HG02623 (cell line): ENCODE results near the gene SEPTIN2.
A peak's percentile ranks its signal among the peaks of the same experiment; 100 is the strongest.
"Not testable (repeated sequence)": the region's sequence is repeated elsewhere in the genome, so short reads cannot be mapped to it uniquely, and the experiment has no call there.

Experiments
- ATAC-seq: cut with Tn5 transposase; IDR thresholded peaks from one replicate; pipeline ENCODE4 v1.9.1; 2021; ENCODE audit warnings: moderate library complexity; ENCODE audit not compliant: unreplicated experiment

The SEPTIN2 gene

GRCh38 chr2:241315879-241316631, at the start of gene SEPTIN2:
Gene SEPTIN2, plus strand, starts transcription at chr2:241315925. Its CDS starts 8,308 bp downstream, at chr2:241324233.
- peak; percentile 32 for ATAC-seq

GRCh38 chr2:241267249-241268067, 48.3 kb upstream of the SEPTIN2 start:
- ATAC-seq = no peak

DNA sequence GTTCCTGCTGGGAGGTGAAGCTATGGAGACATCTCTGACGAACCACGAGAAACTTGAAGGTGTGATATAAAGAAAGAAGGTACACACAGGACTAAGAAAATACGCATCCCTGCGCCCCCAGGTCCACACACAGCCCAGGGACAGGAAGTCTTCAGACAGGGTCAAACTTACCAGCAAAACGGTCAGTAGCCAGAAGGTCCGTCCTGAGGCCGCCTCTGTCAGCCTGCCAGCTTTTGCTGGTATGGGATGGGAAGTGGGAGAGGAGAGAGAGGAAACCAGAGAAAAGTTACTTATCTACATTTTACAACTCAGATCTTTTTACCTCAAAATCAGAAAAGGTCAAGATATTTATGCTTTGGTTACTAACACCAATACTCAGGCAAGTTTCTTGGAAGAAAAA, 47.4 kb upstream of the SEPTIN2 start:
- no peak for ATAC-seq

DNA sequence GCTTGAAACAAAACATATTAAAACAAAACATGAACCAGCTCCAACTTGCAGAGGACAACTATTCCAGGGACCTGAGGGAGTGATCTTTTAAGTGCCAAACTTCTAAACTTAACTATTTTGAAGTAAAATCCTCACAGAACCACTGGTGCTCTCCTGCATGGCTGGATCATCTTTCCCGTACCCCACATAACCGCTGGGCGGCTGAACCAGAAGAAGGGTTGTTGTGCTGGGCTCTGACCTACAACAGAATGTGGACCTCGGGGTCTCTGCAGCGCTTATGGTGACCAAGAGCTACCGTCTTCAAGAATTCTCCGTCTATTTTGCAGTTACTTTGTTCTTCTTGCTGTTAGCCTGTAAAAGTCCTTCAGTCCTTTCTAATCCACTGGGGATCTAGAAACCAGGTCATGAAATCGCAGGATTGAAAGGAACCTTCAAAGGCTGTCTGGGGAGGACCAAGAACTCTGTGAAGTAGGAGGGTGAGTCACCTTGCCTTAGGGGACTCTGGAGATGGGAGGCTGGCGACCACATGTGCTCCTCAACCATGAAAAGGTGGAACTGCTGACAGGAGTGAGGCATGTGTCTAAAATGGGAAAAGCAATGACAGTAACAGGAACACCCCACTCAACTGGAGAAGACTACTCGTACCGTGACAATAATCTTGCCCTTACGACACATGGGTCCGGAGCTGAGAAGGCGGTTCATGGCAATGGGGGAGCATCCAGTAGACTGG, 46.8 kb upstream of the SEPTIN2 start:
- ATAC-seq = no peak

GRCh38 chr2:241269707-241270520, 45.8 kb upstream of the SEPTIN2 start:
- no peak for ATAC-seq

GRCh38 chr2:241270531-241270930, 45.2 kb upstream of the SEPTIN2 start:
- ATAC-seq = no peak

- peak; percentile 40 for ATAC-seq
Observed at GRCh38 chr2:241271706-241272302, 43.9 kb upstream of the SEPTIN2 start.

GRCh38 chr2:241272303-241273209, 43.2 kb upstream of the SEPTIN2 start:
- ATAC-seq = peak; percentile 43

GRCh38 chr2:241273210-241274020, 42.3 kb upstream of the SEPTIN2 start:
- no peak for ATAC-seq

DNA sequence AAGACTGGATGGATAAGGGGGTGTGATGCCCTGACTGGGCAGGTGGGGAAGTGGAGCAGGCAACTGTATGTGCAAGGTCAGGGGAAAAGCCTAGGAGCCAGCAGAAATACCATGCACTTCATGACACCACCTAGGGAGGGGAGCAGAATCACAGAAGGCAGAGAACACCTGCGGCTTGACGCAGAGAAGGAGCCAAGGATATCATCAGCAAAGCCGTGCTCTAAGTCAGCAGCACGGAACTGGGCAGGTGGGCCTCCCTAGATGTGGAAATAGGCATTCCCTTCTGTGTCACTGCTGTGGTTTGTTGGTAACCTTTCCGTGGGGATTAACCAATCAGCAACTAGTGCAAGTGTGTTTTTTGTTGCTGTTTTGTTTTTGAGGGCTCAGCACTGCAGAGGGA, 41.6 kb upstream of the SEPTIN2 start:
- ATAC-seq = no peak

DNA sequence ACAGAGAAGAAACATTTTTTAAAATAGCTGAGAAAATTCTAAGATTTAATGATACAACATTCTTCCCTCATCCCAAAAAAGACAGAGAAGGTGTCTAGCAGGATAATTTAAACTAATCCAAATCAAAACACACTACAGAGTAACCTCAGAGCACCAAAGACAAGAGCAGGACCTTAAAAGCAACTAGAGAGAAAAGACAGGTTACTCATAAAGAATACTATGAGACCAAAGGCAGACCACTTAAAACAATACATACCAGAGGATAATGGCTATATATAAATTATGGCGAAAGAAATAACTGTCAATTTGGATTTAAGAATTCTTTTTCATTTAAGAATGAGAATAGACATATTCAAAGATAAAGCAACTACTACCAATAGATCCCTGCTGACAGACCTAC, 40.2 kb upstream of the SEPTIN2 start:
- ATAC-seq = no peak

DNA sequence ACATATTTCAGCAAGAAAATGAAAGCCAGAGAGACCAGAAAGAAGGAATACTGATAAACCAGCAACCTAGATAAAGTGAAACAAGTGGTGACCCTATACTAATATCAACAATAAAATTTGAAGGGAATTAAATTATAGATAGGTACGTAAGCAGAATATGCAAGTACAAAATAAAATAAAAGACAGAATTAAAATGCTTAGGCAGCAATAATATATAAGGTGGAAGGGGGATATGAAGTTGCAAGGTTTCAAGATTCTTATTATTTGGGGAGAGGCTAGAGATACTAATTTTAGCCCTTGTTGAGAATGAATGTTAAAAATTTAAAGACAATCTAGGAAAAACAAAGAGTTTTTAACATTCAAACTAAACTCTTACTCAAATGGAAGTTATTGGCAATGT, 39.8 kb upstream of the SEPTIN2 start:
- no peak for ATAC-seq

DNA sequence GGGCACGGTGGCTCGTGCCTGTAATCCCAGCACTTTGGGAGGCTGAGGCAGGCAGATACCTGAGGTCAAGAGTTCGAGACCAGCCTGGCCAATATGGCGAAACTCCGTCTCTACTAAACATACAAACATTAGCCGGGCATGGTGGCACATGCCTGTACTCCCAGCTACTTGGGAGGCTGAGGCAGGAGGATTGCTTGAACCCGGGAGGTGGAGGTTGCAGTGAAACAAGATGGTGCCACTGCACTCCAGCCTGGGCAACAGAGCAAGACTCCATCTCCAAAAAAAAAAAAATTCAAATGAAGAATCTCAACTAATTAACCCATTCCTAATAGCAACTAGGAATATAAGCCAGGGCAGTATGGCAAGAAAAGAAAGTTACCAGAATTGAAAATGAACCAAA, 37.4 kb upstream of the SEPTIN2 start:
- ATAC-seq = not testable (repeated sequence)

DNA sequence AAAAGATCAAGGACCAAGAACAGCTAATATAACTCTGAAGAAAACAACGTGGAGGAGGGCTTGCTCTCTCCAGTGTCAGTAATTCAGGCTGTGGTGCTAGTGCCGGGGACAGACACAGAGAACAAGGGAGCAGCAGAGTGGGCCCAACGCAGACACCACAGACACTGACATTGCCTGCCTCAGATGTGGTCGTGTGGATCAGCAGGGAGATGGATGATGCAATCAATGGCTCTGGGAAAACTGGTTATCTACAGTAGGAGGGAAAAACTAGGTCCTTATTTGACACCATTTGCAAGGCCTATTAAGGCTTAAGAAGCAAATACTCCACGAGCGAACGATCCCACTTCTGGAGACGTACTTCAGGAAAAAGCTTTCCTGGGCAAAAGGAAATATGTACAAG, 36.3 kb upstream of the SEPTIN2 start:
- no peak for ATAC-seq

DNA sequence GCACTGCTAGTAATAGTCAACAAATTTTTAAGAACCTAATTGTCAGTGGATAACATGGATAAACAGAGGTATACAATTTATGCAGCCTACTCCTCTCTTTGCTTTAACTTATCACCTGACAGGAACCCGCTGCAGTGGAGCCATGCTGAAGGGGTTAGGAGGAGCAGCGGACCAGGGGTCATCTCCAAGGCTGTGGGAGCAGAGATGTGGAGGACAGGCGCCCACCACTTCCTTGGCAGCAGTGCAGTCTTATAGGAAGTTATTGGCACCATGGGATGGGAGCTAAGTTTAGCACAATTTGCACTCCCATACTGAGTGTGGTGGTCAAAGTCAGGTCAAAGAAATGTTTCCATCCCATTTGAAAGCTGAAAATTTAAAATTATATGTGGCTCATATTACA, 35.9 kb upstream of the SEPTIN2 start:
- ATAC-seq = no peak

DNA sequence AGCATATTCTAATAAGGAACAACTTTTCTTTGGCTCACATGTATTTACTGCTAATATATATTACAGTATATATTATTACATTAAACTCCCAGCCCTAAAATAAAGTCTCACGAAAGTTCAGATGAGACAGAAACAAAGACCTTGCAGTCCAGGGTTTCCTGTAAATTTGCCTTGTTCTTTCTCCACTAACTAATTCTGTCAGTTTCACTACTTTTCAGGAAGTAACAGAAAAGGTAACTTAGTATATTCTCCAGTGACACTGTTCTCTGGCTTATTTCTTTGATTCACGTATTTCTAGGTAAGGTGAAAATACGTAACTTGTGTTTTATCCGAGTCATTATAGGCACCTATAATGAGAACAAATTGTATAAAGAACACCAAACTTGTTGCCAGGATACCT, 35.4 kb upstream of the SEPTIN2 start:
- ATAC-seq = no peak

- no peak for ATAC-seq
Observed at GRCh38 chr2:241282555-241282954, 33.2 kb upstream of the SEPTIN2 start.

DNA sequence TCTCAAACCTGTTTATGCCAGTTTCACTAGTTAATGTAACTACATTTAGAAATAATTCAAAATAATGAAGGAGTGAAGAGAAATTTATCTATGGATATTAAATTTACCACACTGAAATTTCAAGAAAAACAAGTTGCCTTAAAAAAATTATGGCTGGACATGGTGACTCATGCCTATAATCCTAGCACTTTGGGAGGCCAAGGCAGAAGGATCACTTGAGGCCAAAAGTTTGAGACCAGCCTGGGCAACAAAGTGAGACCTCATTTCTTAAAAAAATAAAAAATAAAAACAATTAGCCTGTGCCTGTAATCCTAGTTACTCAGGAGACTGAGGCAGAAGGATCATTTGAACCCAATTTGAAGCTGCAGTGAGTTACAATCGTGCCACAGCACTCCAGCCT, 30.1 kb upstream of the SEPTIN2 start:
- no peak for ATAC-seq
